ENCODE results near the gene RTN4RL1. TPM values are rescaled to one million over a fixed set of nuclear protein-coding genes. Genes with fewer than 3 reads are reported as not detected.
A peak's percentile ranks its signal among the peaks of the same experiment; 100 is the strongest.

The RTN4RL1 gene
- polyA plus RNA-seq, 1 donor: 1.00 TPM

GRCh38 chr17:1918346-1919162 lies 106.6 kb downstream of the RTN4RL1 start:
- no peak for DNase-seq

- DNase-seq: no peak
These were observed 108.0 kb downstream of the RTN4RL1 start for GRCh38 chr17:1916963-1917715.

- no peak for DNase-seq
These were observed 108.8 kb downstream of the RTN4RL1 start for GRCh38 chr17:1916316-1916715.

- no peak for DNase-seq
These were observed 109.2 kb downstream of the RTN4RL1 start for GRCh38 chr17:1915889-1916288.

GRCh38 chr17:1914661-1915083 lies 110.5 kb downstream of the RTN4RL1 start:
- DNase-seq: no peak

GRCh38 chr17:1913702-1914101 lies 111.4 kb downstream of the RTN4RL1 start:
- DNase-seq: no peak

GRCh38 chr17:1912146-1912545 lies 113.0 kb downstream of the RTN4RL1 start:
- no peak for DNase-seq

GRCh38 chr17:1909985-1910384 lies 115.1 kb downstream of the RTN4RL1 start:
- DNase-seq: no peak

GRCh38 chr17:1908699-1909309 lies 116.3 kb downstream of the RTN4RL1 start:
- peak; percentile 84 for DNase-seq

- DNase-seq: no peak
These were observed 117.0 kb downstream of the RTN4RL1 start for GRCh38 chr17:1907909-1908698.

GRCh38 chr17:1907216-1907631 lies 117.9 kb downstream of the RTN4RL1 start:
- DNase-seq: no peak

GRCh38 chr17:1906662-1907101 lies 118.5 kb downstream of the RTN4RL1 start:
- DNase-seq: no peak

- no peak for DNase-seq
These were observed 119.8 kb downstream of the RTN4RL1 start for GRCh38 chr17:1905190-1905913.

GRCh38 chr17:1904273-1905182 lies 120.6 kb downstream of the RTN4RL1 start:
- DNase-seq: no peak

- no peak for DNase-seq
These were observed 125.6 kb downstream of the RTN4RL1 start for GRCh38 chr17:1899403-1900000.

GRCh38 chr17:1898872-1899271 lies 126.3 kb downstream of the RTN4RL1 start:
- no peak for DNase-seq

- no peak for DNase-seq
These were observed 126.8 kb downstream of the RTN4RL1 start for GRCh38 chr17:1898332-1898731.

GRCh38 chr17:1897105-1897656 lies 128.0 kb downstream of the RTN4RL1 start:
- DNase-seq: no peak

Data from left kidney (tissue), 2 donors.